HG02642 (cell line): ENCODE data around the gene ANAPC5.

ENCODE experiments used
- ATAC-seq: cut with Tn5 transposase; IDR thresholded peaks from one replicate; pipeline ENCODE4 v1.9.1; 2021; ENCODE audit warnings: mild to moderate bottlenecking; ENCODE audit not compliant: unreplicated experiment, poor library complexity

The ANAPC5 gene

DNA sequence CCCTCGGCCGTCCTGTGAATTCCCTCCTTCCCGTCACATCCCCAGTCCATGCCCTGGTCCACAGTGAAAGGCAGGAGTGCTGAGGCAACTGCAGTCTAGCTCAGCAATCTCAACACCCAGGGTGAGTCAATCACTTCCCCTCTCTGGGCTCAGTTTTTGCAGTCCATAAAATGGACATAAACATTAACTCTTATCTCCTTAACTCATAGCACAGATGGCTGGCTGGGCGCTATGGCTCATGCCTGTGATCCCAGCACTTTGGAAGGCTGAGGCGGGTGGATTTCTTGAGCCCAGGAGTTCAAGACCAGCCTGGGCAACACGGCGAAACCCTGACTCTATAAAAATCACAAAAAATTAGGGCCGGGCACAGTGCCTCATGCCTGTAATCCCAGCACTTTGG is 88.1 kb downstream of the ANAPC5 start:
- ATAC-seq, result no peak

DNA sequence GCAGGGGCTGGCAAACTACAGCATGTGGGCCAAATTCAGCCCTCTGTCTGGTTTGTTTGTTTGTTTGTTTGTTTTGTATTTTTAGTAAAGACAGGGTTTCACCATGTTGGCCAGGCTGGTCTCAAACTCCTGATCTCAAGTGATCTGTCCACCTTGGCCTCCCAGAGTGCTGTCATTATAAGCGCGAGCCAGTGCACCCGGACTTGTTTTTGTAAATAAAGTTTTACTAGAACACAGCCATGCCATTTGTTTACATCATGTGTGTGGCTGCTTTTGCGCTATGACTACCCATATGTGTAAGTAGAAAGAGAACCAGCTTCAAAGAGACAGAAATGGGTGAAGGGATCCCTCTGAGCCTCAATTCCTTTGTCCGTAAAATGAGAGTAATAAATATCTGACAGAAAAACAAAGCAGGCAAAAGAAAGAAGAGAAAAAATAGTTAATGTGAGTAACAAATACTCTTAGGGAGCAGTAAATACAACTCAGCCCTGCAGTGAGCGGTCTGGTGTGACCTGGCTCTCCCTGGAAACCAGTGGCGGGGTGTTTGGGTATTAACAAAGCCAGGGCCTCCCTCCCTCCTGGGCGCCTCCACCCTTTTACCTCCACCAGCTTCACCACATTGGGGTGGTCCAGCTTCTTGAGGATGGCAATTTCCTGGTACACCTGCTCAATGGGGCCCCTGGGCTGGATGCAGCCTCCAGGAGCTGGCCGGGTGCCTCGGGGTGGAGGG is 88.8 kb downstream of the ANAPC5 start:
- ATAC-seq, result no peak

DNA sequence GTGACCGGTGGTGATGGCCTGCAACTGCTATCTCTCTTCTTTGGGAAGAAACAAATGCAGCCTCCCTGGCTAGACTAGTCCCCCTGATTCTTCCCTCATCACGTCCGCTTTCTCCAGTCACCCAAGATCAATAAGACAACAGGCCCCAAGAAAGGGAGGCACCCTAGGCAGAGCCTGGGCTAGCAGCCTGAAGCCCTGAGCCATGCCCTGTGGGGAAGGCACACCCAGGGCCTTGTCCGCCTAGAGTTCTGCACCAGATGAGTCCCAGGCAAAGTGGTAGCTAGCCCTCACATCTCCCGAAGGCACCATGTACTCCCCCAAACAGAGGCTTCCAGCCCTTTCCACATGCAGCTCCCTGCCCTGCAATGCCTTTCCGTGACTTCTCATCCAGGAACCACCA is 90.8 kb downstream of the ANAPC5 start:
- no peak for ATAC-seq

DNA sequence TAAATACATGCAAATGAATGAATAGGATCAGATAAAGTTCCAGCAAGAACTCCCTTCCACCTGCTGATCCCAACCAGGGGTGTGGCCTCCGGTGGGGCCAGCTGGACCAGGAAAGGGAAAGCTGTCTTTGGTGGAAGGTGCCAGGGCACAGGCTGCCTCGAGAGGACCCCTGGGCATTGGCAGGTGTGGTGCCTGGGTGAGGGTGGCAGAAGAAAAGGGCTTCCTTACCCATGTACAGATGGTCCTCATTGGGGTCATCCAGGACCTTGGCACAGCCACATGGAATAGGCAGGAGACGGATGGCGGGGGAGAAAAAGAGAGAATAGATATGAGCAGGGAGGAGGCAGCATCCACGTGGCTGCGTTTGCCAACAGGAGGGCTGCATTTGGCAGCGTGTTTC is 92.1 kb downstream of the ANAPC5 start:
- no peak for ATAC-seq

DNA sequence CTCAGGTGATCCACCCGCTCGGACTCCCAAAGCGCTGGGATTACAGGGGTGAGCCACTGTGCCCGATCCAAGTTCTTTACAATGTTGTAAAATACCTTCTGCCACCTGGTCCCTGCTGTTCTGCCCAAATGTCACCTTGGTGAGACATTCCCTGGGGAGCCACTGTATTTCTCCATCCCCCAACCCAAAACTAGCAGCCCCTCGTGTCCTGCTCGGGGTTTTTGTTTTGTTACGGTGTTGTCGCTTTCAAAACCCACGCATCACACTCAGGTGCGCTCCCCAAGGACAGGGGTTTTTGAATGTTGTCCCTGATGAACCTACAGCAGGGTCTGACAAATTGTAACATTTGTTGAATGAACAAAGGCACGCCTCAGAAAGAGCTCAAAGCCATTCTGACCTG is 93.1 kb downstream of the ANAPC5 start:
- ATAC-seq, result no peak
